Mucosa of gallbladder (tissue), 1 donor: Measurements from ENCODE around the gene DSE. TPM values are rescaled to one million over a fixed set of nuclear protein-coding genes. Genes with fewer than 3 reads are reported as not detected.

Source experiments
- DNase-seq: peaks from one replicate; pipeline ENCODE4 v3.0.0-alpha.2; 2020; ENCODE audit warnings: low spot score
- total RNA-seq: library from RNA; stranded (reverse); gene quantifications from one replicate; pipeline ENCODE4 v1.2.1, GENCODE V29; 2021
- donor health status: DM: no; HTN: no; CAD: no.

DSE gene
- total RNA-seq, 1 donor from 2014 or later: 24.9 TPM

DNA sequence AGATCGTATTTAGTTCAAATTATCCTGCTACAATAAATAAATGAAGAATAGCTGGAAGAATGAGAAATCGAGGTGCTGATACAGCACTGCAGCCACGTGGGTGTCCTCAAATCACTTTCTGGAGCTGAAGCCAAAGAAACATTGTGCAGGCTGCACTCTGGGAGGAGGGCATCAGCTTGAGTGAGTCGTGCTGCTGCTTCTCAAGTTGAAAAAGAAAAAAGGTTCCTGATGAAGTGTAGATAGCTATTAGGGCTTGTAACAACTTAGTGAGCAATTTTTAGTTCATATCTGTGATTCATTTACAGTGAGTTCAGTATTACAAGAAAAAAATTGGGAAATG, 40.5 kb downstream of the DSE start:
- DNase-seq: no peak

DNA sequence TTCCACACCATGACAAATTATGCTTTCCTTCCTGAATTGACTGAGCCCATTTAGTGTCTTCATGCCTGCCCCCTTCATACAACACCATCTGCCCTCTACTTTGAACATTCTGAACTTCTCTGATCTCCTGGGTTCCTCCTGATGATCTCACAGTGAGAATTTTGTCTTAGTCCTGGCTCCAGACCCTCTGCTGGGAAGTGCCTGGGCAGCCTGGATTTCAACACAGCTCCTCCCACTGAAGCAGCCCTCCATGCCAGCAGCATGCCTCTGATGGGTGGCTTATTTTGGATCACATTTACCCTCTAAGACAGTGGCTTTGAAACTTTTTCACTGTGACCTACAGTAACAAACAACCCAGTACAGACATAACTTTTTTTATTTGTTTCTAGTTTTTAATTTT, 41.5 kb downstream of the DSE start:
- no peak for DNase-seq

DNA sequence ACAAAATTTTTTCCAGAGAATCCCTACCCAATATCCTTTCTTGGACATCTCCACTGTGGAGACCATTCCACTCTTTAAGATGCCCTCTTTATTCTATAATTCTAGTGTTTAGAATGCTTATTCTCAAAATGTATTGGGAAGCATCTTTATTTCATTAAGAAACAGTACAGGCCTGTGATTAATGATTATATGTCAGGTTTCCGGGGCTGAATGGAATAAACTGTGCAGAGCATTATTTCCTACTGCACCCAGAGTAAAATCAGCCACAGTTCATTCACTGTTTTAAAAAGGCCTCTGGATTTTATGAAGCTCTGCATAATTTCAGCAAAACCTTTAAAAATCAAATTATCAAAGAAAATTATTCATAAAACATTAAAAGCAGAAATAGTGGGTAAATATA, 42.6 kb downstream of the DSE start:
- DNase-seq: no peak

DNA sequence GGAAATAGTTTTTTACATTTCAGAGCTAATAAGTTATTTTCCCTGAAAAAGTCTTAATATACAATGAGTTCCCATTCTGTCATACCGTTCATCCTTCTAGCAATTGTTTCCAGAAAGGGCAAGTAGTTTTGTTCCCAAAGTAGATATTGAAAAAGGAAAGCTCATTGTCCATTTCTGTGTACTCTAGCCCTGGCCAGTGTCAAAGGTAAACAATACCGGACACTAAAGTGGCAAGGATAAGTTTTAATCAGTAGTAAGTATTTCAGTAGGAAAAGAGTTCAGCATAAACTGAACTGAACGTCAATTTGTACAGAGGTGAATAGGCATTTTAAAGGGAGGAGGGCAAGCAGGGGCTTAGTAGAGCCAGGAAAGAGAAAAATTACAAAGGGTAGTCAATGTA, 46.9 kb downstream of the DSE start:
- DNase-seq: no peak

DNA sequence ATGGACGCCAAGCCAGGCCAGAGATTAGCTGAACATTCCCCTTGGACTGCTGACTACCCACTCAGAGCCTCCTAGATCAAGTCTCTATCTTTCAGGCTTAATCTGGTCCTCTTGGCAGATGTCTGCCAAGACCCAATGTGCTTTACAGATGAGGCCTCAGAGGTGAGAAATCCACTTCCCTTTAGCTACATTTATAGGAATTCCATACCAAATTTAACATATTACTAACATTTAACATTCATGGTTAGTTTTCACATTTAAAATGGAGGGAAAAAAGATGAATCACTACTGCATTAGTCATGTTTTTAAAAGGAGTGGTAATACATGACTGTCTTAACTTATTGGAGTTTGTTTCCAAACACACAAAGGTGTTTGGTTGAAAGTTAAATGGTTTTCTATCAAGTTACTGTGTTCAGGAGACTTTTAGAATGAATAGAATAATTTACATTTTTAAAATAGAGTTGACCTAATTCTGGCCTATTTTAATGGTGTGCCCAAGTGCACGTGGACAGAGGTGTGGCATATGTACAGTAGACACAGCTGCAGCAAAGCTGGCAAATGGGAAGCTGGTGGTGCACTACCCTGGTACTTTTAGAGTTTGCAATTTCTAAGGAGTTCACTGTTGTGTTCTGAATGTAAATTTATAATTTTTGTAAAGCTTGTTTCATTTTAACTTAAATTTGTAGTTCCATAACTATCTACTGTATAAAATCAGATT, 48.5 kb downstream of the DSE start:
- DNase-seq: no peak

DNA sequence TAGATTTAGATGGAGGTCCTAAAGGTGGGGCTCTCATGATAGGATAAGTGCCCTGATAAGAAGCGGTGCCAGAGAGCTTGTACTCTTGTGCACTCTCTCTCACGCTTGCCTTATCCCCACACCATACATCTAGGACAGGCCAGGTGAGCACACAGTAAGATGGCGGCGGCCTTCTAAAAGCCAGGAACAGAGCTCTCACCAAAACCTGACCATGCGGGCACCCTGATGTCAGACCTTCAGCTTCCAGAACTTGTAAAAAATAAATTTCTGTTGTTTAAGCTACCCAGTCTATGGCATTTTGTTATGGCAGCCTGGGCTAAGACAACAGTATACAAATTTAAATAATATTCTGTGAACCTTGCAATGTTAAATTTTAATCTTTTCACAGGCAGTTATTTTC, 49.6 kb downstream of the DSE start:
- no peak for DNase-seq

GRCh38 chr6:116422238-116422637, 51.5 kb downstream of the DSE start:
- DNase-seq: no peak

DNA sequence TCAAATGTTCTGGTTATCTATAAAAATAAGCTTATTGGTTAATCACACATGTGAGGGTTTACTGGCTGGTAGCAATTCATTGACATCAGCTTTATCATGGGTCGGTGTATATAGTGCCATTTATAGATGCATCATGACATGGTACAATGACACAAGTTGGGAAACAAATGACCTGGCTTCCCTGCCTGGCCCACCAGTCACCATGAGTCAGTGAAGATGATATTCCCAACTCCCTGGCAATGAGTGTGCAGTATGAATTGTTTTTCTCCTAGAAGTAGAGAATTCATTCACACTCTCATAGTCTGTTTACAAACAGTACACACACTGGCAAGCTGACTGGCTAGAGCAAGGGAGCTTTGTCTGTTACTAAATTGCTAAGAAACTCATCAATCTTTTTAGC, 53.3 kb downstream of the DSE start:
- no peak for DNase-seq

GRCh38 chr6:116426551-116426950, 55.8 kb downstream of the DSE start:
- no peak for DNase-seq

GRCh38 chr6:116429111-116429510, 58.4 kb downstream of the DSE start:
- no peak for DNase-seq

DNA sequence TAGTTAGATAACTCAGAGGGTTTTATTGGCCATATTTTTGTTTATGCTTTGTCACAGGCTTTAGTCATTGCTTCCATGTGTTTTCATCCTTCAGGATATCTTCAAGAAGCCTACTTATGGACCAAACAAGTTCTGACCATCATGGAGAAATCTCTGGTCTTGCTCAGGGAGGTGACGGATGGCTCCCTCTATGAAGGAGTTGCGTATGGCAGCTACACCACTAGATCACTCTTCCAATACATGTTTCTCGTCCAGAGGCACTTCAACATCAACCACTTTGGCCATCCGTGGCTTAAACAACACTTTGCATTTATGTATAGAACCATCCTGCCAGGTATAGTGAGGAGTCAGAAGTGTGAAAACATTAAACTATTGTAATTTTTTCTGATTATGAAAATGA, 60.1 kb downstream of the DSE start:
- DNase-seq: no peak

- no peak for DNase-seq
These were observed 61.3 kb downstream of the DSE start for GRCh38 chr6:116431964-116432595.

- no peak for DNase-seq
These were observed 62.5 kb downstream of the DSE start for GRCh38 chr6:116433206-116433712.

GRCh38 chr6:116434056-116434725, 63.4 kb downstream of the DSE start:
- DNase-seq: no peak

DNA sequence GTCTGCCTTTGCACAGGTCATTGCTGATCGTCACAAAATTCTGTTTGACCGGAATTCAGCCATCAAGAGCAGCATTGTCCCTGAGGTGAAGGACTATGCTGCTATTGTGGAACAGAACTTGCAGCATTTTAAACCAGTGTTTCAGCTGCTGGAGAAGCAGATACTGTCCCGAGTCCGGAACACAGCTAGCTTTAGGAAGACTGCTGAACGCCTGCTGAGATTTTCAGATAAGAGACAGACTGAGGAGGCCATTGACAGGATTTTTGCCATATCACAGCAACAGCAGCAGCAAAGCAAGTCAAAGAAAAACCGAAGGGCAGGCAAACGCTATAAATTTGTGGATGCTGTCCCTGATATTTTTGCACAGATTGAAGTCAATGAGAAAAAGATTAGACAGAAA, 65.8 kb downstream of the DSE start:
- no peak for DNase-seq

GRCh38 chr6:116437656-116438055, 66.9 kb downstream of the DSE start:
- no peak for DNase-seq

DNA sequence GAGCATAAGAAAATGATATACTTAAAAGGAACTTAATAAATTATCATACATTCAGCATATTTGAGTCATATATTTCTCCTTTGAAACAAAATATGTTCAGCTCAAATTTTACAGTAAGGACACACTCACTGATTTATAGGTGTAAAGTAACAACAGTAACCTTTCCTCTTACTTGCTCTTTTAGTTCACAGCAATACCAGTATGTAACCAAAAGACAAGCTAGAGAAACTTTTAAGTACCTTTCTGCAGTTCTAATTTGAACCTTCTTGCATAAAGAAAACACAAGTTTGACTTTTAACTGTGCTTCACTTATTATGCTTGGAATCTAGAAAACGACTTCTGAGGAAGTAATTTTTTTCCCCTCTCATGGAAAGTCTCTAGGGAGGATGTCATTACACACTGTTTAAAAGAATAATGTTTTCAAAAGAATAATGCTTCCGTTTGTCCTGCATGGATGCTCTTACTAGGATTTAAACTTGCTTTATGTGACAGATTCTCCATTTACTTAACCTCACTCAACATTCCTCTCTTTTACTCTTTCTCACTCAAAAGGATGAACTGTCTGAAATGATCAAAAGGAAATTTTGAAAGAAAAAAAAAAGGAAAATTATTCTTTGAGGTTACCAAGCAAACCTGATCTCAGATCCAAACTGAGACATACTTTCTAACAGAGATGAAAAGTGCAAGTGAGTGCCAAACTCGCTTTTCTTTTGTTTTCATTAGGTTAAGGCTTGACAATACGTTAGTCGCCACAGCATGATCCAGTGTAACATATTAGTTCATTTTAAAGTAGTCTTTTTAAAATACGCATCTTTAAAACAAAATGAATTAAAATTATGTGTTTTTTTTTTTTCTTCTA, 68.1 kb downstream of the DSE start:
- DNase-seq: no peak

DNA sequence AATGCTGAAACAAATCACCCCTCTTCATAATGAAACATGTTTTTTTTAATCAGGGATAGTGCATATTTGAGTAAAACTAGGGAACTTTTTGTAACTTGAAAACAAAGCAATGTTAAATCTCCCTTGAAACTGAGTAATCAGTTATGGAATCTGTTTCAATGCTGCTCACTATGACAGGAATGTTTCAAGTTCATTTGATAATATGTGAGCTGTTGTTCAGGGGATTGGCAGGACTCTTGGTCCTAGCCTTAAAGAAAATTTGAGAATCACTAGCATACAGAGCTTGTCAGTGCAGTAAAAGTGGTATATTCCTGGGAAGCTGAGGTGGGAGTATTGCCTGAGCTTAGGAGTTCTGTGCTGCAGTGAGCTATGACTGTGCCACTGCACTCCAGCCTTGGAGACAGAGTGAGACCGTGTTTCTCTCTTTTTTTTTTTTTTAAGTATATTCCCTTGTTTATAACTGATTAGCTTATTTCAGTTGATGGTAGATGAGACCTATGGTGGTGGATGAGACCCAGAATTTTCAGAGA, 68.8 kb downstream of the DSE start:
- DNase-seq: no peak

GRCh38 chr6:116443105-116443504, 72.4 kb downstream of the DSE start:
- no peak for DNase-seq

DNA sequence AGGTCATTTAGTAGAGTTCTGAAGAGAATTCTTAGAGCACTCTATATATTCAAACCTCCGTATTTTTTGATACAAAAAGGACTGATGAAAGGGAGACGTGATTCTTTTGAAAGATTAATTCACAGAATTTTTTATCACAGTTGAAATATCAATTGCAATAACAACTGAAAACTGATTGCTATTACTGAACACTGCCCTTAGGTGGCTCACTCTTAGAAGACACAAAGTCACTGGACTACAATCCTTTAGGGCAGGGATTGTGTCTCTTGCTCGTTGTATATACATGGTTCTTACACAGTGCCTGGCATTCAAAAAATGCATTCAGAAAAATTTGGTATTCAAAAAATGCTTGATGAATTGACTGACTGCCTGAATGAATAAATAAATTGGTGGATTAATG, 73.3 kb downstream of the DSE start:
- no peak for DNase-seq

GRCh38 chr6:116444575-116444974, 73.8 kb downstream of the DSE start:
- no peak for DNase-seq

- DNase-seq: no peak
These were observed 74.4 kb downstream of the DSE start for GRCh38 chr6:116445102-116445501.
